HG02763 (cell line): Measurements from ENCODE around the gene JAML.

Experiments
- ATAC-seq: cut with Tn5 transposase; IDR thresholded peaks from one replicate; pipeline ENCODE4 v1.9.1; 2021; ENCODE audit warnings: mild to moderate bottlenecking, moderate library complexity; ENCODE audit not compliant: unreplicated experiment

Gene JAML

GRCh38 chr11:118240999-118241763 lies 16.4 kb upstream of the JAML start:
- peak; percentile 90 for ATAC-seq

GRCh38 chr11:118239509-118240205 lies 14.8 kb upstream of the JAML start:
- ATAC-seq, result no peak

- no peak for ATAC-seq
Measured at GRCh38 chr11:118238929-118239328, 14.1 kb upstream of the JAML start.

DNA sequence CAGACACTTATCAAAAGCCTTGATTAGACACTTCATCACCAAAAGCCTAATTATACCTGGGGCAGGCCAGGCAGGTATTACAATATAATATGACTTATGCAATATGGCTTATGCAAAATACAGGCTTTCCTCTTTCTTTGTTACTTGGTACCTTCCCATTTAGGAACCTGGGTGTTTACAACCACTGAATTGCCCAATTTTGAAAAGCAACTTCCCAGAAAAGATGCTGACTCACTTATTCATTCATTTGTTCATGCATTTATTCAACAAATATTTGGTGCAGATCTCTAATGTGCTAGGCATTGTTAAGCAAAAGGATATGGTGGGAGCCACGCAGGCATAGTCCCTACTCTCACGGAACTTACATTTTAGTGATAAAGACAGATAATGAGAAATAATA lies 13.6 kb upstream of the JAML start:
- no peak for ATAC-seq

GRCh38 chr11:118236170-118236569 lies 11.4 kb upstream of the JAML start:
- ATAC-seq, result no peak

DNA sequence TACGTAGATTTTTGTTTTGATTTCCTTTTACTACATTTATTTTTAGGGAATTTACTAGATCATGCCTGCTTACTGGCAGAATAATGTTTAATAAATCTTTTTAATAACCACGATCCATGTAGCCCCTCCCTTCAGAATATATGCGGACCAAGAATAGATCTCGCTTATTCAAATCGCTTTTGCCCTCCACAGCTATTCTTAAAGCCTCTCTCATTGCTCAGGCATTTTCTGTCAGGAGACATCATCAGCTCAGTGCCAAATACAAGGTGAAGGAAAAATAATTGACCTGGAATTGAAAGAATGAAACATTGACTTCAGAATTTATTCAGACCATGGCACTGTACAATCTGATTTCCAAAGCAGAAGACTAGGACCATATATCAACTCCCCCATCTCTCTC lies 10.0 kb upstream of the JAML start:
- ATAC-seq, result no peak

GRCh38 chr11:118233850-118234249 lies 9.0 kb upstream of the JAML start:
- no peak for ATAC-seq

DNA sequence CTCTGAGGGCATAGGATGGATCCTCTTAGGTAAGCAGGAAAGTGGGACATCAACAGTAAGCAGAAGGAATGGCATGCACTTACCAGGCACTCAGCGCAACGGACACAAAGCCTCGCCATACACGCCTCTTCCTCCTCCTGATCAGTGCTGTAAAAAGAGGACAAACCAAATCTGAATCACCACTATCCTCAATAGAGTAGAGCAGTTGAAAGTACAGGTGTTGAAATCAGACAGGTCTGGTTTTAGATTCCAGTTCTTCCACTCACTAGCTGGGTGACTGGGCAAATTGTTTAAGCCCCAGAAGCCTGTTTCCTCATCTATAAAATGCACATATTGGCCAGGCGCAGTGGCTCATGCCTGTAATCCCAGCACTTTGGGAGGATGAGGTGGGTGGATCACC lies 8.6 kb upstream of the JAML start:
- no peak for ATAC-seq

DNA sequence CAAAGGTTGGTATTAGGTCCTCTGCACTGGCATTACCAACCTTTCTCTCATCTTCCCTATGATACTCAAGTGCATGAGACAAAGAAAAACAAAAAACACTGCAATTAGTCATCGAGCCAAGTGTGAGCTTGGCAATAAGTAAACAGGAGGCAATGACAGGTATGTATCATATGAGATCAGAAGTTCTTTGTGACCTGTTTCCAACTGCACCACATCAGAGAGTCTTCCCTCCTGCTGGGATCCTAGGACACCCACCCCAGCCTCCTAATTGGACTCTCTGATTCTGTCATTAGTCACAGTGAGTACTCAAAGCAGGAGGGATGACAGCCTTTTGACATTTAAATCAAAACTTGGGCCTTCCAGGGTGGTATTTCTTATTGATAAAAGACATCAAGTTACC lies 7.8 kb upstream of the JAML start:
- ATAC-seq, result no peak

- ATAC-seq, result no peak
Measured at GRCh38 chr11:118231461-118231860, 6.7 kb upstream of the JAML start.

GRCh38 chr11:118230088-118230487 lies 5.3 kb upstream of the JAML start:
- ATAC-seq, result no peak

DNA sequence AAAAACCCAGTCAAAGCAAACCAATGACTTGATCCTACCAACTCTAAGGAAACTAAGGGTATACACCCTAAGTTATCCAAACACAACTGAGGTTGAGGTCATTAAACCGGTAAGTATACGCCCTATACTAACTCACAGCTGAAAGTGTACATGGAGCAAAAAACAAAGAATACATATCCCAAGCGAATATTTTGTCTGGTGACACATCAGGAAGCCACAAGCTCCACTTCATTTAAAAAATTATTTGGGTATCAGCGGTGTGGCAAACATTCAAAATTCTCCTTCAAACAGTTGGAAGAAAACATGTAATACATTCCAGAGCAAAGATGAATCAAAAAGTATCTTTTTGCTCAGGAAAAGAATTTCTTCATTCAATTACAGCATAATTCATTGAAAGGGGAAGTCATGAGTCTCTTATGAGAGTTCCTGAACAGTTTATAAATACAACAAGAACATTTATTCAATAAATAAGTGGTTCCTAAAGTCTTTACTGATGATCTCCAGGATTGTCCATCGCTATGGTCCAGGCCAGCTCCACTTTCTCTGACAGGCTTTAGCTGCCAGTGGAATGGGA lies 4.5 kb upstream of the JAML start:
- no peak for ATAC-seq

GRCh38 chr11:118227865-118228785 lies 3.3 kb upstream of the JAML start:
- peak; percentile 42 for ATAC-seq

DNA sequence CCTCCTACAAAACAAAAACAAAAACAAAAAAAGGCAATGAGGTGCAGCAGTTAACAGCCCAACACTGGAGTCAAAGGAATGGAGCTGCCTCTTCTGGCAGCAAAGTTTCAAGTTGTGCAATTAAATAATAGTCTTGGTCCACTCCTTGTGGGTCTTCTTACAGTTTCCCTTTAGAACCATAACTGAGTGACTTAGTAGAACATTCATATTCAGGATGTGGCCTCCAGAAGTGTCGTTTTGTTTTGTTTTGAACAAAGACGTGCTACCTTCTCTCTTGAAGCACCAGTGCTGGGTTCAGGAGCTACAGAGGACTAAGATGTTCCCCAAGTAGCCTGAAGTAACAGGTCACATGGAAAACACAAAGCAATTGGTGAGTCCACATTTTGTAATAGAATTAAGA lies 2.0 kb upstream of the JAML start:
- ATAC-seq, result no peak

DNA sequence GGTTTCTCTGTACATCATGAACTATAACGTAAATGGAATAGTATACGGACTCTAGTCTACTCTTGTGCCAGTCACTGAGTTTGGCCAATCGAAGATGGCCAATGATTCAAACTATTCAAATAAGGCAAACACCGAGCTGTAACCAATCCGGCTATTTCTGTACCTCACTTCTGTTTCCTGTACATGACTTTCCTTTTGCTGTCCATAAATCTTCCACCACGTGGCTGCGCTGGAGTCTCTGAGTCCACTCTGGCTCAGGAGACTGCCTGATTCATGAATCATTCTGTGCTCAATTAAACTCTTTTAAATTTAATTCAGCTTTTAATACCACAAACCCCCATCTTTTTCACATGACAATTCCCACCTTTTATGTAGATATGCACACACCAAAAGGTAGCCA lies 1.5 kb upstream of the JAML start:
- ATAC-seq, result no peak

DNA sequence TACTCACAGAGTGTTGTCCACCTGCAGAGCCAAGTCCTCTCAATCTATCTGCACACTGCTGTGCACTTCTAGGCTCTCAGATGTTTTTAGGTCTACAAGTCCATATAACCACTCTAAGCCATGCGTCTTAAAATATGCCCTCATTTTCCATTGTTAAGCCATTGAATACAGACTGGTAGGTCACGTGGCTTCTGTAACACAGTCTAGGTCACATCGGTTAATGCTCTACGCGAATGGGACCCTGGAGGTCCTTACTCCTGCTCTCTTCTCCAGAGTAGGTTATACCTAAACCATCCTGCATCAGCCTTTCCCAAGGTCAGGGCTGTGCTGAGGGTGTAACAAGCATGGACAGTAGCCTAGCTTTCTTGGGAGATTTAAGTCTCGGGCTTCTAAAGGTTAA lies 819 bp downstream of the JAML start:
- no peak for ATAC-seq

GRCh38 chr11:118223570-118223969 lies 1.2 kb downstream of the JAML start:
- no peak for ATAC-seq

GRCh38 chr11:118222437-118222836 lies 2.4 kb downstream of the JAML start:
- ATAC-seq, result no peak

- ATAC-seq, result no peak
Measured at GRCh38 chr11:118221419-118221818, 3.4 kb downstream of the JAML start.

- ATAC-seq, result no peak
Measured at GRCh38 chr11:118219732-118220131, 5.1 kb downstream of the JAML start.

- no peak for ATAC-seq
Measured at GRCh38 chr11:118219244-118219643, 5.6 kb downstream of the JAML start.
